A549 (cell line): ENCODE measurements around the gene PCNX2. TPM values are rescaled to one million over a fixed set of nuclear protein-coding genes. Genes with fewer than 3 reads are reported as not detected.
A peak's percentile ranks its signal among the peaks of the same experiment; 100 is the strongest.

Experiments
- ATAC-seq, 2 experiments: fragments of 200-7000 bp in 1 of 2; fragments of >200 bp in 1 of 2; cut with Nextera tagmentation in 1 of 2; cut with Tn5 transposase in 1 of 2; 3 replicates each; pipeline versions ENCODE4 v1.8.0 to v1.9.1; 2018 to 2020; ENCODE audit warnings: mild to moderate bottlenecking in 1 of 2, moderate library complexity in 1 of 2
- CTCF ChIA-PET: fragments of 300-600 bp; sonication (Branson Sonifier 250); formaldehyde crosslinking; extraction: SDS; loops from one replicate; lab custom pipeline; 2021; ENCODE audit warnings: antibody characterized with exemption, inconsistent platforms; lab: Yijun Ruan, JAX
- POLR2A ChIA-PET: fragments of 350-600 bp; formaldehyde crosslinking; extraction: SDS; loops from one replicate; lab custom pipeline; 2021; ENCODE audit warnings: antibody characterized with exemption, inconsistent platforms; lab: Yijun Ruan, JAX
- DNase-seq, 2 experiments: peaks; one replicate each; pipeline versions ENCODE4 v3.0.0 to v3.0.0-alpha.2; 2011 to 2016; ENCODE audit warnings: low read depth in 1 of 2, low spot score in 1 of 2
- FAIRE-seq: peaks from 2 replicates; lab custom pipeline; 2011; peaks lifted over from hg19 to GRCh38; lab: Jason Lieb, UNC
- H3K27ac ChIP-seq, 2 experiments: fragments of >200 bp; sonication (Bioruptor Twin); formaldehyde crosslinking; 3 replicates each; pipeline ENCODE4 v1.5.1; 2016 to 2017
- H3K4me1 ChIP-seq: fragments of >200 bp; sonication (Bioruptor Twin); formaldehyde crosslinking; 3 replicates; pipeline ENCODE4 v1.6.1; 2016
- H3K4me2 ChIP-seq: fragments of >200 bp; sonication (Bioruptor Twin); formaldehyde crosslinking; 3 replicates; pipeline ENCODE4 v1.6.1; 2016
- H3K4me3 ChIP-seq: fragments of >200 bp; sonication (Bioruptor Twin); formaldehyde crosslinking; 3 replicates; pipeline ENCODE4 v1.5.1; 2016
- H3K9me3 ChIP-seq: fragments of >200 bp; sonication (Bioruptor Twin); formaldehyde crosslinking; 3 replicates; pipeline ENCODE4 v1.6.1; 2016
- CHD2 ChIP-seq: fragments of 150-350 bp; IDR thresholded peaks from 2 replicates; pipeline ENCODE4 v1.6.1; 2014; ENCODE audit warnings: low read length; ENCODE audit not compliant: partially characterized antibody
- EP300 ChIP-seq, 2 experiments: fragments of >200 bp; sonication (Bioruptor Twin); formaldehyde crosslinking; IDR thresholded peaks; 2 replicates in 1 of 2; 3 replicates in 1 of 2; pipeline ENCODE4 v1.6.1; 2016 to 2017
- ESRRA ChIP-seq: fragments of 150-350 bp; IDR thresholded peaks from 2 replicates; pipeline ENCODE4 v1.6.1; 2014; ENCODE audit warnings: mild to moderate bottlenecking, low read length, borderline replicate concordance
- FOSL2 ChIP-seq, 2 experiments: fragments of 450-650 bp in 1 of 2; fragments of >200 bp in 1 of 2; sonication (Bioruptor Twin) in 1 of 2; formaldehyde crosslinking; IDR thresholded peaks; 2 replicates each; pipeline versions ENCODE4 v1.5.0 to v1.6.1; 2016 to 2020; ENCODE audit warnings: mild to moderate bottlenecking in 1 of 2, moderate library complexity in 1 of 2
- GATA3 ChIP-seq: IDR thresholded peaks from 2 replicates; pipeline ENCODE4 v1.6.1; 2012; ENCODE audit warnings: borderline replicate concordance
- HOXB13 ChIP-seq: fragments of 250-450 bp; sonication (Bioruptor Pico); IDR thresholded peaks from 2 replicates; pipeline ENCODE4 v1.5.0; 2020; ENCODE audit warnings: low read depth, mild to moderate bottlenecking, moderate library complexity
- HOXB5 ChIP-seq: fragments of 250-450 bp; sonication (Bioruptor Pico); IDR thresholded peaks from 2 replicates; pipeline ENCODE4 v1.5.0; 2020; ENCODE audit warnings: mild to moderate bottlenecking, moderate library complexity
- JUNB ChIP-seq: fragments of >200 bp; sonication (Bioruptor Twin); formaldehyde crosslinking; IDR thresholded peaks from 2 replicates; pipeline ENCODE4 v1.6.1; 2016
- KDM5A ChIP-seq: fragments of 200-600 bp; sonication (generic); IDR thresholded peaks from 2 replicates; pipeline ENCODE4 v1.6.1; 2016; ENCODE audit warnings: antibody characterized with exemption, mild to moderate bottlenecking
- MAZ ChIP-seq: fragments of 150-350 bp; IDR thresholded peaks from 2 replicates; pipeline ENCODE4 v1.6.1; 2014; ENCODE audit warnings: antibody characterized with exemption, low read depth, low read length, borderline replicate concordance
- MYC ChIP-seq: IDR thresholded peaks from 2 replicates; pipeline ENCODE4 v1.6.1; 2012; ENCODE audit warnings: mild to moderate bottlenecking, inconsistent platforms, low read length, improper control_type of control experiment, borderline replicate concordance
- PHF8 ChIP-seq: fragments of 200-600 bp; sonication (generic); IDR thresholded peaks from 2 replicates; pipeline ENCODE4 v1.6.1; 2016; ENCODE audit warnings: low read depth, mild to moderate bottlenecking, antibody characterized with exemption, moderate library complexity, borderline replicate concordance
- RNF2 ChIP-seq: fragments of 200-600 bp; sonication (generic); IDR thresholded peaks from 2 replicates; pipeline ENCODE4 v1.6.1; 2016; ENCODE audit warnings: low read depth, mild to moderate bottlenecking, antibody characterized with exemption, moderate library complexity, borderline replicate concordance
- SREBF2 ChIP-seq: fragments of 450-650 bp; IDR thresholded peaks from 2 replicates; pipeline ENCODE4 v1.6.1; 2014; ENCODE audit warnings: mild to moderate bottlenecking, moderate library complexity
- TFCP2L1 ChIP-seq: fragments of 250-450 bp; sonication (Bioruptor Pico); IDR thresholded peaks from 2 replicates; pipeline ENCODE4 v1.5.0; 2021; ENCODE audit warnings: mild to moderate bottlenecking
- ZC3H11A ChIP-seq: fragments of 450-650 bp; IDR thresholded peaks from 2 replicates; pipeline ENCODE4 v1.6.1; 2014; ENCODE audit warnings: antibody characterized with exemption, mild to moderate bottlenecking
- ZNF302 ChIP-seq: fragments of 250-450 bp; sonication (Bioruptor Pico); IDR thresholded peaks from 2 replicates; pipeline ENCODE4 v1.9.0; 2021; ENCODE audit warnings: inconsistent platforms, mild to moderate bottlenecking, moderate library complexity
- WGBS: methylation state at CpG from one replicate; pipeline ENCODE4 v1.1.6; 2017; ENCODE audit errors: missing lambda C conversion rate; 5-methylcytosine and 5-hydroxymethylcytosine counted together
- polyA plus RNA-seq, 4 experiments: library from polyadenylated mRNA; depleted of rRNA in 3 of 4; stranded (reverse); fragments of >200 nt; fragmentation: RNase III in 1 of 4; extraction: RNeasy Plus Mini Kit Qiagen cat#74134 plus additional on column Dnase treatment in 1 of 4; gene quantifications; 2 replicates in 3 of 4; 3 replicates in 1 of 4; pipeline ENCODE4 v1.2.3, GENCODE V29; 2011 to 2017
- TF ChIP-seq, protein P1 (sequence below): fragments of 450-650 bp; IDR thresholded peaks from 2 replicates; pipeline ENCODE4 v1.6.1; 2014; ENCODE audit warnings: antibody characterized with exemption
- TF ChIP-seq, protein P2 (sequence below): fragments of 250-450 bp; sonication (Bioruptor Pico); IDR thresholded peaks from 2 replicates; pipeline ENCODE4 v1.5.0; 2020; ENCODE audit warnings: low read depth, mild to moderate bottlenecking, moderate library complexity
- TF ChIP-seq, protein P3 (sequence below): fragments of >200 bp; sonication (Bioruptor Twin); formaldehyde crosslinking; IDR thresholded peaks from 3 replicates; pipeline ENCODE4 v1.5.1; 2016
- TF ChIP-seq, protein P4 (sequence below): fragments of >200 bp; sonication (Bioruptor Twin); formaldehyde crosslinking; IDR thresholded peaks from 3 replicates; pipeline ENCODE4 v1.6.1; 2016
- TF ChIP-seq, protein P5 (sequence below): fragments of 200-600 bp; sonication (generic); IDR thresholded peaks from 2 replicates; pipeline ENCODE4 v1.6.1; 2016; ENCODE audit warnings: antibody characterized with exemption, mild to moderate bottlenecking, moderate library complexity

The PCNX2 gene
- polyA plus RNA-seq, 2 of the 4 experiments (the other 2 are of a cell fraction), result 8.8 to 27.2 TPM

DNA sequence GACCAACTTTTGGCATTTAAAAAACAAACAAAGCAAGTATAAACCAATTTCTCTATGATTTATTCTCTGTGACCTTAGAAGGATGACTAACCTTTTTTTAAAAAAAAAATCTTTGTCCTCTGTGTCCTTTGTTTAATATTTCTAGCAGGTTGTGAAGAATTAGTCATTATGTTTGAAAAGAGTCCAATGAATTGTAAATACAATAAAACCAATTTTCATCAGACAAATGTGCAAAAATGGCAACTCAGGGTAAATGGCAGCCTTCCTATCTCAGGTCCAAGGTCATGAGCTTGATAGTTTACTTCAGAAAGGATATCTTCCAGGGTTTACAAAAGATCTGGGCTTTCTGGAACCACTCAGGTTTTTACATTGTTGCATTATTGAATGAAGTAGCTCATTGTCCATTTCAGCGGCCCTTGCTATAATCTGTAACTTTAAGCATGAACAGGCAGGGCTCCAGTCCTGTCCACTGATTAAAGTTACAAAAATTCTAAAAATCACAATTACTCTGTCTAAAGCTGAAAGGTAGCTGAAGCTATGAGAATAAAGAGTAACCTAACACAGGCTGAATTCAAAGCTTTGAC lies 20.3 kb upstream of the PCNX2 start:
- ChIA-PET POLR2A (interaction anchor here (1.1 to 2.0 kb wide), 2 partner anchors 12 to 19 kb away, joined by 3 to 7 read pairs; partner anchors contain the start of gene MAP3K21), CTCF (interaction anchor here (0.9 to 7.3 kb wide), 6 partner anchors 9 to 48 kb away, joined by 3 to 51 read pairs (median 4); no protein-coding TSS in a partner anchor)
- Histone ChIP-seq H3K4me3 (no peak overlapping the region), H3K4me2 (peak overlapping the region; percentile 49), H3K9me3 (no peaks in the 10 kb centered on the region), H3K4me1 (peaks cover 39% of the 10 kb centered on the region), H3K27ac (peak overlapping the region; percentile 2 to 61; a peak in 5 of 6 replicates)
- DNase-seq (no peak), ATAC-seq (peak; percentile 56), FAIRE-seq (peak; percentile 43)
- 15% methylated on average over 1 of the region's 1 CpG for WGBS
- TF ChIP-seq ESRRA (0 out of 2 replicates have a peak, but pooled peaks have one; percentile 16), FOSL2 (IDR thresholded peaks at IDR 0.05) (peak; percentile 80), FOSL2 (CRISPR knock-in tag; IDR thresholded peaks at IDR 0.05) (no peak), SREBF2 (no peak), HOXB13 (CRISPR knock-in tag) (no peak), MYC (no peak), ZC3H11A (no peak), GATA3 (peak; percentile 55; the same call in 1 of the 2 replicates), JUNB (peak; percentile 93), EP300 (IDR thresholded peaks at IDR 0.05) (peak in 1 of 2 experiments; percentile 57; a peak in 1 of 5 replicates), KDM5A (no peak), MAZ (no peak), HOXB5 (no peak), TFCP2L1 (CRISPR knock-in tag) (no peak), RNF2 (no peak), CHD2 (no peak), PHF8 (no peak), ZNF302 (CRISPR knock-in tag) (no peak)
- TF ChIP-seq, protein P1, sequence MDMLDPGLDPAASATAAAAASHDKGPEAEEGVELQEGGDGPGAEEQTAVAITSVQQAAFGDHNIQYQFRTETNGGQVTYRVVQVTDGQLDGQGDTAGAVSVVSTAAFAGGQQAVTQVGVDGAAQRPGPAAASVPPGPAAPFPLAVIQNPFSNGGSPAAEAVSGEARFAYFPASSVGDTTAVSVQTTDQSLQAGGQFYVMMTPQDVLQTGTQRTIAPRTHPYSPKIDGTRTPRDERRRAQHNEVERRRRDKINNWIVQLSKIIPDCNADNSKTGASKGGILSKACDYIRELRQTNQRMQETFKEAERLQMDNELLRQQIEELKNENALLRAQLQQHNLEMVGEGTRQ, result no peak
- TF ChIP-seq, protein P2, sequence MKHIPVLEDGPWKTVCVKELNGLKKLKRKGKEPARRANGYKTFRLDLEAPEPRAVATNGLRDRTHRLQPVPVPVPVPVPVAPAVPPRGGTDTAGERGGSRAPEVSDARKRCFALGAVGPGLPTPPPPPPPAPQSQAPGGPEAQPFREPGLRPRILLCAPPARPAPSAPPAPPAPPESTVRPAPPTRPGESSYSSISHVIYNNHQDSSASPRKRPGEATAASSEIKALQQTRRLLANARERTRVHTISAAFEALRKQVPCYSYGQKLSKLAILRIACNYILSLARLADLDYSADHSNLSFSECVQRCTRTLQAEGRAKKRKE (CRISPR knock-in tag), result no peak
- TF ChIP-seq, protein P3, sequence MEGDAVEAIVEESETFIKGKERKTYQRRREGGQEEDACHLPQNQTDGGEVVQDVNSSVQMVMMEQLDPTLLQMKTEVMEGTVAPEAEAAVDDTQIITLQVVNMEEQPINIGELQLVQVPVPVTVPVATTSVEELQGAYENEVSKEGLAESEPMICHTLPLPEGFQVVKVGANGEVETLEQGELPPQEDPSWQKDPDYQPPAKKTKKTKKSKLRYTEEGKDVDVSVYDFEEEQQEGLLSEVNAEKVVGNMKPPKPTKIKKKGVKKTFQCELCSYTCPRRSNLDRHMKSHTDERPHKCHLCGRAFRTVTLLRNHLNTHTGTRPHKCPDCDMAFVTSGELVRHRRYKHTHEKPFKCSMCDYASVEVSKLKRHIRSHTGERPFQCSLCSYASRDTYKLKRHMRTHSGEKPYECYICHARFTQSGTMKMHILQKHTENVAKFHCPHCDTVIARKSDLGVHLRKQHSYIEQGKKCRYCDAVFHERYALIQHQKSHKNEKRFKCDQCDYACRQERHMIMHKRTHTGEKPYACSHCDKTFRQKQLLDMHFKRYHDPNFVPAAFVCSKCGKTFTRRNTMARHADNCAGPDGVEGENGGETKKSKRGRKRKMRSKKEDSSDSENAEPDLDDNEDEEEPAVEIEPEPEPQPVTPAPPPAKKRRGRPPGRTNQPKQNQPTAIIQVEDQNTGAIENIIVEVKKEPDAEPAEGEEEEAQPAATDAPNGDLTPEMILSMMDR, result no peak
- TF ChIP-seq, protein P4, sequence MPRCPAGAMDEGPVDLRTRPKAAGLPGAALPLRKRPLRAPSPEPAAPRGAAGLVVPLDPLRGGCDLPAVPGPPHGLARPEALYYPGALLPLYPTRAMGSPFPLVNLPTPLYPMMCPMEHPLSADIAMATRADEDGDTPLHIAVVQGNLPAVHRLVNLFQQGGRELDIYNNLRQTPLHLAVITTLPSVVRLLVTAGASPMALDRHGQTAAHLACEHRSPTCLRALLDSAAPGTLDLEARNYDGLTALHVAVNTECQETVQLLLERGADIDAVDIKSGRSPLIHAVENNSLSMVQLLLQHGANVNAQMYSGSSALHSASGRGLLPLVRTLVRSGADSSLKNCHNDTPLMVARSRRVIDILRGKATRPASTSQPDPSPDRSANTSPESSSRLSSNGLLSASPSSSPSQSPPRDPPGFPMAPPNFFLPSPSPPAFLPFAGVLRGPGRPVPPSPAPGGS, result peak; percentile 48; the same call in 1 of the 3 replicates
- TF ChIP-seq, protein P5, sequence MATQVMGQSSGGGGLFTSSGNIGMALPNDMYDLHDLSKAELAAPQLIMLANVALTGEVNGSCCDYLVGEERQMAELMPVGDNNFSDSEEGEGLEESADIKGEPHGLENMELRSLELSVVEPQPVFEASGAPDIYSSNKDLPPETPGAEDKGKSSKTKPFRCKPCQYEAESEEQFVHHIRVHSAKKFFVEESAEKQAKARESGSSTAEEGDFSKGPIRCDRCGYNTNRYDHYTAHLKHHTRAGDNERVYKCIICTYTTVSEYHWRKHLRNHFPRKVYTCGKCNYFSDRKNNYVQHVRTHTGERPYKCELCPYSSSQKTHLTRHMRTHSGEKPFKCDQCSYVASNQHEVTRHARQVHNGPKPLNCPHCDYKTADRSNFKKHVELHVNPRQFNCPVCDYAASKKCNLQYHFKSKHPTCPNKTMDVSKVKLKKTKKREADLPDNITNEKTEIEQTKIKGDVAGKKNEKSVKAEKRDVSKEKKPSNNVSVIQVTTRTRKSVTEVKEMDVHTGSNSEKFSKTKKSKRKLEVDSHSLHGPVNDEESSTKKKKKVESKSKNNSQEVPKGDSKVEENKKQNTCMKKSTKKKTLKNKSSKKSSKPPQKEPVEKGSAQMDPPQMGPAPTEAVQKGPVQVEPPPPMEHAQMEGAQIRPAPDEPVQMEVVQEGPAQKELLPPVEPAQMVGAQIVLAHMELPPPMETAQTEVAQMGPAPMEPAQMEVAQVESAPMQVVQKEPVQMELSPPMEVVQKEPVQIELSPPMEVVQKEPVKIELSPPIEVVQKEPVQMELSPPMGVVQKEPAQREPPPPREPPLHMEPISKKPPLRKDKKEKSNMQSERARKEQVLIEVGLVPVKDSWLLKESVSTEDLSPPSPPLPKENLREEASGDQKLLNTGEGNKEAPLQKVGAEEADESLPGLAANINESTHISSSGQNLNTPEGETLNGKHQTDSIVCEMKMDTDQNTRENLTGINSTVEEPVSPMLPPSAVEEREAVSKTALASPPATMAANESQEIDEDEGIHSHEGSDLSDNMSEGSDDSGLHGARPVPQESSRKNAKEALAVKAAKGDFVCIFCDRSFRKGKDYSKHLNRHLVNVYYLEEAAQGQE, result no peak
